Right atrium auricular region (tissue), 2 donors: ENCODE data around the gene SNX3. TPM values are rescaled to one million over a fixed set of nuclear protein-coding genes. Genes with fewer than 3 reads are reported as not detected.

Experiments used
- DNase-seq: peaks from one replicate; pipeline ENCODE4 v3.0.0-alpha.2; 2019; ENCODE audit warnings: low spot score
- H3K27ac ChIP-seq, 2 donors: fragments of 200-600 bp; sonication (generic); 1 replicate in 1 of 2; 2 replicates in 1 of 2; pipeline ENCODE4 v1.5.1; 2016 to 2019
- H3K27me3 ChIP-seq, 2 donors: fragments of 200-600 bp; sonication (generic); one replicate each; pipeline versions ENCODE4 v1.5.1 to v1.6.0; 2017 to 2019
- H3K36me3 ChIP-seq: fragments of 200-600 bp; sonication (generic); one replicate; pipeline ENCODE4 v1.5.1; 2016
- H3K4me1 ChIP-seq, 2 donors: fragments of 200-600 bp; sonication (generic); one replicate each; pipeline versions ENCODE4 v1.5.1 to v1.6.0; 2017 to 2019
- H3K4me3 ChIP-seq, 2 donors: fragments of 200-600 bp; sonication (generic); 1 replicate in 1 of 2; 2 replicates in 1 of 2; pipeline ENCODE4 v1.5.1; 2017 to 2019; ENCODE audit warnings: mild to moderate bottlenecking in 1 of 2, moderate library complexity in 1 of 2
- H3K9me3 ChIP-seq, 2 donors: fragments of 200-600 bp; sonication (generic); one replicate each; pipeline ENCODE4 v1.5.1; 2019
- CTCF ChIP-seq, 2 donors: fragments of 200-600 bp; sonication (generic); IDR thresholded peaks; one replicate each; pipeline ENCODE4 v1.5.1; 2019; ENCODE audit warnings: antibody characterized with exemption in 2 of 2
- total RNA-seq, 2 donors: library from RNA; depleted of rRNA; stranded (reverse); fragments of >200 nt; gene quantifications; one replicate each; pipeline ENCODE4 v1.1.0, GENCODE V29; 2016

Gene SNX3
- total RNA-seq, 2 donors from 2014 or later = 159 to 242 TPM

DNA sequence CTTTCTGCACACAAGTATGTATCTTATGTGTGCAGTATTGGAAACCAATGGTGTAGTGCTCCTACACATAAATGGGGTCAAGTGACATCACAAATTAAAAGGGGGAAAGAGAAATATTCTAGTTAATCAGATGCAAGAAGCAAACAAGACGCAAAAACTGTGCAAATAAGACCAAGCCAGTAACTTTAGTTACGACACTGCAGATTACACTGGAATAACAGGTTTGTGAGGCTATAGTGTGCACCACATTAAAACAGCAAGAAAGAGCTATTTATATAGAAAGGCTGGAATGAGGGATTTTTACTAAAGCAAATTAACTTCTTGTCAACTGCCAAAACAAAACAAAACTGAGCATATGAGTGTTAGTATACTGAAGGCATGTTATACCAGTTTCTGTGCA, 49.2 kb downstream of the SNX3 start:
- H3K27ac ChIP-seq = no peak overlapping the region
- no peaks in the 10 kb centered on the region for H3K9me3 ChIP-seq
- TF ChIP-seq CTCF (IDR thresholded peaks at IDR 0.05) = no peak
- H3K4me1 ChIP-seq = no peaks in the 10 kb centered on the region
- no peak for DNase-seq
- no peak overlapping the region for H3K4me3 ChIP-seq
- H3K36me3 ChIP-seq = peaks cover 35% of the 10 kb centered on the region
- H3K27me3 ChIP-seq = no peaks in the 10 kb centered on the region

- TF ChIP-seq CTCF (IDR thresholded peaks at IDR 0.05) = no peak
- H3K4me3 ChIP-seq = no peak overlapping the region
- H3K36me3 ChIP-seq = peaks cover 32% of the 10 kb centered on the region
- no peaks in the 10 kb centered on the region for H3K9me3 ChIP-seq
- H3K27me3 ChIP-seq = no peaks in the 10 kb centered on the region
- no peak overlapping the region for H3K27ac ChIP-seq
- no peaks in the 10 kb centered on the region for H3K4me1 ChIP-seq
- DNase-seq = no peak
These were observed 50.3 kb downstream of the SNX3 start for GRCh38 chr6:108210556-108210955.

GRCh38 chr6:108209738-108210137, 51.1 kb downstream of the SNX3 start:
- TF ChIP-seq CTCF (IDR thresholded peaks at IDR 0.05) = no peak
- H3K36me3 ChIP-seq = peaks cover 30% of the 10 kb centered on the region

GRCh38 chr6:108207013-108207412, 53.8 kb downstream of the SNX3 start:
- Histone ChIP-seq H3K9me3 (no peaks in the 10 kb centered on the region), H3K36me3 (peaks cover 27% of the 10 kb centered on the region), H3K27me3 (no peaks in the 10 kb centered on the region), H3K4me3 (no peak overlapping the region), H3K4me1 (no peaks in the 10 kb centered on the region), H3K27ac (no peak overlapping the region)
- no peak for DNase-seq
- no peak for TF ChIP-seq CTCF (IDR thresholded peaks at IDR 0.05)

More at GRCh38 chr6:108209738-108210137, 51.1 kb downstream of the SNX3 start:
- H3K9me3 ChIP-seq = no peaks in the 10 kb centered on the region
- no peak for DNase-seq
- H3K27ac ChIP-seq = no peak overlapping the region
- no peaks in the 10 kb centered on the region for H3K4me1 ChIP-seq
- H3K4me3 ChIP-seq = no peak overlapping the region
- H3K27me3 ChIP-seq = no peaks in the 10 kb centered on the region

DNA sequence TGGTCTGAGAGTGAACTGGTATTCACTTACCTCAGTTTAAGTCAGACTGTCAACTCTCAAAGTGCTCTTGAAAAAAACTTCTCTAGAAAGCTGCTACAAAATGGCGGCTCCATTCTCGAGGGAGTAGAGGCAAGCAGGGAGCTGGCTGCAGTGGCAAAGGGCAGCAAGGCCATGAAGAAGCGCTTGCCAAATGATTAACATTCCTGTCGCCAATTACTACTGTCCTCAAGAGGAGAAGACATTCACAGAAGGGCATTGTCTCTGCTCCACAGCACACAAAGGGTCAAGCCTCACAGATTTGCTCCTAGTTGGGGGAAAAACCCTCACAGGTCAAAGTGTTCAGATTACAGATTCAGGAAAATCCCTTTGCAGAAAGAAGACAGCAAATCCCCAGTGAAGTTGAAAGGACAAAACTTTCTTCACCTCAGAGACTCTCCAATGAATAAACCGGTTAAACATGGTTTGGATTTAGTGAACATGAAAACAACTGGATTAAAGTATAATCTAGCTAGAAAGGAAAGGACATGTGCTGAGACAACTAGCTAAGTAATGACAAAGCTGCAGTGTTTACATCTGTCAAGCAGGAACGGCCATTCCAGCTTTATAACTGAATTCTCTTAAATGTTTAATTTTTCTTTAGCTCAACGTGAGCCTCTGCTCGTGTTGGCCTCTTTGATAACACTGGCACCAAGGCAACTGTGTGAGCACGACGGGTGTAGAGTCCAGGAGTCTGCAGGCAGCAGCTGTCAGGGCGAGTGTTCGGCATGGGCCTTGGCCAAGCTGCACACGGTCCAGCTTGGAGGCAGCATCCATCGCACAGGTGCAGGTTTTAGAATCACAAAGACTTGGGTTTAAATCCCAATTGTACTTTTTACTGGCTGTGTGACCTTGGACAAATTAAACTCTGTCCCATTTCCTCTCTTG, 57.4 kb downstream of the SNX3 start:
- TF ChIP-seq CTCF (IDR thresholded peaks at IDR 0.05) = no peak
- no peak for DNase-seq
- H3K27me3 ChIP-seq = no peaks in the 10 kb centered on the region
- no peak overlapping the region for H3K4me3 ChIP-seq
- H3K4me1 ChIP-seq = no peaks in the 10 kb centered on the region
- H3K36me3 ChIP-seq = peaks cover 7% of the 10 kb centered on the region
- H3K27ac ChIP-seq = no peak overlapping the region
- no peaks in the 10 kb centered on the region for H3K9me3 ChIP-seq
